ENCODE measurements around the gene TMEM62. TPM values are rescaled to one million over a fixed set of nuclear protein-coding genes. Genes with fewer than 3 reads are reported as not detected.

Gene TMEM62
- total and polyA plus RNA-seq, 10 of the 15 experiments (the other 5 are each of a cell fraction or from before 2014, with no cell fraction given), result 7.0 to 26.8 (median 14.9) TPM

DNA sequence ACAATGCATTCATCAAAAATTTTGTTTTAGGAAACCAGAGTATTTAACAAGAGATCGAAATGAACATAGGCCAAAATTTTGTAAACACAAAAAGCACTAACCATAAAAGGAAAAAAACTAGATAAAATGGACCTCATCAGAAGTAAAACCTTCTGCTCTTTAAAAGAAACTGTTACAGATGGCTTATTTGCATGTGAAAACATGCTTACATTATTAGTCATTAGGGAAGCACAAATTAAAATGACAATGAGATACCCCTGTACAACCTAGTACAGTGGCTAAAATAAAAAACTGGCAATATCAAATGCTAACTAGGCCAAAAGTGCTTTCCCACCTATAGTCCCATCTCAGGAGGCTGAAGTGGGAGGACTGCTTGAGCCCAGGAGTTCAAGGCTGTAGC is 46.8 kb upstream of the TMEM62 start:
- ChIA-PET CTCF (interaction anchor here (0.6 kb wide), 1 partner anchor 1364 kb away, joined by 4 read pairs; no protein-coding TSS in a partner anchor), SMC1A (ENCODE audit: uncharacterized antibody, unreplicated experiment) (interaction anchor here (1.3 kb wide), 1 partner anchor 26 kb away, joined by 3 read pairs; no protein-coding TSS in a partner anchor), POLR2A (interaction anchor here (0.7 kb wide), 1 partner anchor 67 kb away, joined by 8 read pairs; no protein-coding TSS in a partner anchor), RAD21 (ENCODE audit: unreplicated experiment) (no interaction called here)
- ATAC-seq (peak; percentile 75), FAIRE-seq (no peak), DNase-seq (ENCODE audit: low read depth, low spot score) (no peak)
- Histone ChIP-seq H3K27me3 (replicated peaks in 1 of 2; ENCODE audit: control insufficient read depth in 2 of 2, insufficient read depth in 2 of 2, low read length in 1 of 2) (no peaks in the 10 kb centered on the region), H3K4me3 (no peak overlapping the region), H3K4me1 (ENCODE audit: control insufficient read depth, insufficient read depth, low read length) (no peaks in the 10 kb centered on the region), H3K9ac (ENCODE audit: control insufficient read depth, insufficient read depth, low read length) (no peak overlapping the region), H3K36me3 (ENCODE audit: control insufficient read depth in 2 of 2, insufficient read depth in 2 of 2, low read length in 1 of 2) (no peaks in the 10 kb centered on the region; a peak in 2 of 4 replicates), H3K9me3 (replicated peaks; ENCODE audit: control insufficient read depth, insufficient read depth, low read length) (no peaks in the 10 kb centered on the region), H4K20me1 (ENCODE audit: control insufficient read depth, insufficient read depth) (no peaks in the 10 kb centered on the region), H3K79me2 (ENCODE audit: control insufficient read depth, insufficient read depth, low read length) (peaks cover 1% of the 10 kb centered on the region), H3K4me2 (ENCODE audit: control insufficient read depth, insufficient read depth) (no peak overlapping the region), H3K27ac (ENCODE audit: control insufficient read depth, insufficient read depth) (peak overlapping the region; percentile 56), H2AFZ (ENCODE audit: control insufficient read depth, low read depth, low read length) (no peak overlapping the region)
- peak; percentile 61 for TF ChIP-seq JUNB (IDR thresholded peaks at IDR 0.05)
- TF ChIP-seq ETV6 (conservative IDR thresholded peaks at IDR 0.05 in 1 of 2, IDR thresholded peaks at IDR 0.05 in 1 of 2; ENCODE audit: borderline replicate concordance in 1 of 2, low read depth in 1 of 2), result 0 out of 4 replicates have a peak, but pooled peaks of 1 of the 2 experiments have one; percentile 20
- no peak for TF ChIP-seq NRF1 (conservative IDR thresholded peaks at IDR 0.05; ENCODE audit: low read depth, low read length)
- peak; percentile 29; the same call in 1 of the 2 replicates for TF ChIP-seq NFIC (IDR thresholded peaks at IDR 0.05; ENCODE audit: low read depth, low read length)
- TF ChIP-seq CTCF (IDR thresholded peaks at IDR 0.05 in 2 of 3, conservative IDR thresholded peaks at IDR 0.05 in 1 of 3; ENCODE audit: control insufficient read depth in 2 of 3, extremely low read depth in 1 of 3, insufficient read depth in 1 of 3, low read depth in 3 of 3, low read length in 3 of 3), result no peak
- no peak for TF ChIP-seq IKZF1 (conservative IDR thresholded peaks at IDR 0.05)
- in situ Hi-C loops (cut with MboI) (no loop called here), intact Hi-C loops (cut with micrococcal nuclease; ENCODE audit: unreplicated experiment) (no loop called here)
- 0% methylated on average over 1 of the region's 1 CpG for WGBS (ENCODE audit: insufficient coverage, insufficient replicate concordance, low lambda C conversion rate, missing lambda C conversion rate)
- BruUV-seq (replicated peaks), result no TSS peak

Data from GM12878 (cell line).